ENCODE results near the gene KCTD17.

- TF ChIP-seq CTCF (IDR thresholded peaks at IDR 0.05 in 8 of 11, conservative IDR thresholded peaks at IDR 0.05 in 3 of 11) (no peak), POLR2A (IDR thresholded peaks at IDR 0.05) (no peak)
Measured at GRCh38 chr22:37100589-37101127, 49.1 kb downstream of the KCTD17 start.
